MG63 (cell line): ENCODE measurements around the gene TMEM114. TPM values are rescaled to one million over a fixed set of nuclear protein-coding genes. Genes with fewer than 3 reads are reported as not detected.

Experiments used
- DNase-seq: peaks from one replicate; pipeline ENCODE4 v3.0.0-alpha.2; 2020
- H3K27me3 ChIP-seq: fragments of 250-450 bp; sonication (Bioruptor Pico); 2 replicates; pipeline ENCODE4 v1.5.1; 2020; ENCODE audit warnings: mild to moderate bottlenecking, moderate library complexity
- H3K36me3 ChIP-seq: fragments of 250-450 bp; sonication (Bioruptor Pico); 2 replicates; pipeline ENCODE4 v1.5.1; 2020; ENCODE audit warnings: mild to moderate bottlenecking, moderate library complexity
- H3K4me3 ChIP-seq: fragments of 250-450 bp; sonication (Bioruptor Pico); 2 replicates; pipeline ENCODE4 v1.5.1; 2020; ENCODE audit warnings: mild to moderate bottlenecking, moderate library complexity
- H3K9me3 ChIP-seq: fragments of 250-450 bp; sonication (Bioruptor Pico); 2 replicates; pipeline ENCODE4 v1.5.1; 2020; ENCODE audit warnings: mild to moderate bottlenecking, moderate library complexity
- total RNA-seq: library from RNA; depleted of rRNA; stranded (reverse); fragments of >200 nt; shearing (Covaris generic); gene quantifications from 2 replicates; pipeline ENCODE4 v1.2.3, GENCODE V29; 2014; ENCODE audit warnings: low replicate concordance

The TMEM114 gene
- total RNA-seq, 1 experiment from 2014 or later = not detected

- Histone ChIP-seq H3K9me3 (no peaks in the 10 kb centered on the region), H3K27me3 (peaks cover 20% of the 10 kb centered on the region), H3K36me3 (peaks cover 25% of the 10 kb centered on the region), H3K4me3 (no peak overlapping the region)
- no peak for DNase-seq
Observed at GRCh38 chr16:8620535-8620934, 30.2 kb upstream of the TMEM114 start.

DNA sequence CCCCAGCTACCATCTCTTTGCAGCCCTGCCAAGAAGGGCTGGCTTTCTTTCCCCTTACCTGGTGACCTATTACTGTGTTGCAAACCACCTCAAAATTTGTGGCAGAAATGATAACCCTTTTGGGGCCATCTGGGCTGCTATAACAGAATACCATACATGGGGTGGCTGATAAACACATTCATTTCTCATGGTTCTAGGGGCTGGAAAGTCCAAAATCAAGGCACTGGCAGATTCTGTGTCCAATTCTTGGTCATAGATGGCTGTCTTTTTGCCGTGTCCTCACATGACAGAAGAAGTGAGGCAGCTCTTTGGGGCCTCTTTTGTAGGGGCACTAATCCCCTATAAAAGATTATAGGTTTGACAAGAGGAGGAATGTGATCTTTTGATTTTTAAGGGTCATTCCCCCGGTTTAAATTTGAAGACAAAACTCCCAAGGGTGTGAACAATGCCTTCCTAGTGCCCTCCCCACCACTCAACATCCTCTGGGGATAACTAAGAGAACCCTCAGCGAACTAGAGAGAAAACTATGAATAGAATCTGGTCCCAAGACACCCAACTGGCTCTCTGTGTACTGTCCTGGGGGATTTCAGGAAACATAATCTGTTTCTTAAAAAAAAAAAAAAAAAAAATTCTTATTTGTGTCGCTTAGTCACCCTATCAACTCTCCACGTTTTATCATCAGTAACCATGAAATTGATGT lies 29.5 kb upstream of the TMEM114 start:
- H3K27me3 ChIP-seq = peaks cover 23% of the 10 kb centered on the region
- no peak overlapping the region for H3K4me3 ChIP-seq
- no peak for DNase-seq
- no peaks in the 10 kb centered on the region for H3K9me3 ChIP-seq
- peaks cover 18% of the 10 kb centered on the region for H3K36me3 ChIP-seq

DNA sequence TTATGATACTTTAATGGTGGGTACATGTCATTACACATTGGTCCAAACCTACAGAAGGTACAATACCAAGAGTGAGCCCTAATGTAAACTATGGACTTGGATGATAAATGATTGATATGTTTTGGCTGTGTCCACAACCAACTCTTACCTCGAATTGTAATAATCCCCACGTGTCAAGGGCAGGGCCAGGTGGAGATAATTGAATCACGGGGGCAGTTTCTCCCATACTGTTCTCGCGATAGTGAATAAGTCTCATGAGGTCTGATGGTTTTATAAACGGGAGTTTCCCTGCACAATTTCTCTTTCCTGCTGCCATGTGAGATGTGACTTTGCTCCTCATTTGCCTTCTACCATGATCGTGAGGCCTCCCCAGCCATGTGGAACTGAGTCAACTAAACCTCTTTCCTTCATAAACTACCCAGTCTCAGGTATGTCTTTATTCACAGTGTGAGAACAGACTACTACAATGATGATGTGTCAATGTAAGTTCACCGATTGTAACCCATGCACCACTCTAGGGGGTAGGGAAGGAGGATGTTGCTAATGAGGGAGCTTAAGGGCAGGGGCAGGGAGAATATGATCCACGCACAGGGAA lies 24.2 kb upstream of the TMEM114 start:
- no peak overlapping the region for H3K4me3 ChIP-seq
- DNase-seq = no peak
- H3K9me3 ChIP-seq = no peaks in the 10 kb centered on the region
- H3K27me3 ChIP-seq = peaks cover 22% of the 10 kb centered on the region
- no peaks in the 10 kb centered on the region for H3K36me3 ChIP-seq

- H3K4me3 ChIP-seq = no peak overlapping the region
- H3K27me3 ChIP-seq = peaks cover 13% of the 10 kb centered on the region
- no peak for DNase-seq
- H3K9me3 ChIP-seq = no peaks in the 10 kb centered on the region
- H3K36me3 ChIP-seq = no peaks in the 10 kb centered on the region
Observed at GRCh38 chr16:8611886-8612600, 21.7 kb upstream of the TMEM114 start.

DNA sequence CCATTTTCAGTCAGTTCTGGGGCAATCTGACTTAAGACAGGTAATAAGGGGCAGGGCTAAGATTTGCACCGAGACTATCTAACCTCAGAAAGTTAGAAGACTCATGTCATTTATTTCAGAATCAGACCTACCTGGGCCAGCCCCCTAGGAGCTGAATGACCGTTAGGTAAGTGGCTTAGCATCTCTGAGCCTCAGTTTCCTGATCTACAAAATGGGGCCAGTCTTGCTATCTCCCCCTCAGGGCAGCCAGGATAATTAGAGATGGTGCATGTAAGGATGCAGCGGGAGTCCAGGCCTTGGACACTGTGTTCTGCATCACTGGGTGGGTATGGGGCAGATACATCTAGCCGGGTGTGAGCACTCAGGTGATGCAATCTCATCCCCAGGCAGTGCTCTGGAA lies 20.8 kb upstream of the TMEM114 start:
- peaks cover 12% of the 10 kb centered on the region for H3K27me3 ChIP-seq
- no peak overlapping the region for H3K4me3 ChIP-seq
- no peak for DNase-seq
- H3K36me3 ChIP-seq = no peaks in the 10 kb centered on the region
- no peaks in the 10 kb centered on the region for H3K9me3 ChIP-seq

- no peak for DNase-seq
- H3K4me3 ChIP-seq = no peak overlapping the region
- no peaks in the 10 kb centered on the region for H3K9me3 ChIP-seq
- peaks cover 20% of the 10 kb centered on the region for H3K27me3 ChIP-seq
- no peaks in the 10 kb centered on the region for H3K36me3 ChIP-seq
Observed at GRCh38 chr16:8607214-8607613, 16.9 kb upstream of the TMEM114 start.

DNA sequence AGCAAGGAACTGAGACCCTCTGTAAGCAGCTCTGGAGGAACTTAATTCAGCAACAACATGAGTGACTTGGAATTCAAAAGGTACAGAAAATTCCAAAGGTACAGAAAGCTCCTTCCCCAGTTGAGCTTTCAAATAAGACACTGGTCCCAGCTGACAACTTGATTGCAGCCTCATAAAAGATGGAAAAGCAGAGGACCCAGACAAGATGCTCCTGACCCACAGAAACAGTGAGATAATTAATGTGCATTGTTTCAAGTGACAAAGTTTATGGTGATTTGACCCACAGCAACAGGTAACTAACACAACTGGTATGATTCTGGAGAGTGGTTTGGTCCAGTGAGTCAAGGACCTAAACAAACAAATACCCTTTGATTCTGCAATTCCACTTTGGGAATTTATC lies 15.2 kb upstream of the TMEM114 start:
- peaks cover 20% of the 10 kb centered on the region for H3K27me3 ChIP-seq
- no peaks in the 10 kb centered on the region for H3K36me3 ChIP-seq
- no peaks in the 10 kb centered on the region for H3K9me3 ChIP-seq
- no peak overlapping the region for H3K4me3 ChIP-seq
- DNase-seq = no peak

DNA sequence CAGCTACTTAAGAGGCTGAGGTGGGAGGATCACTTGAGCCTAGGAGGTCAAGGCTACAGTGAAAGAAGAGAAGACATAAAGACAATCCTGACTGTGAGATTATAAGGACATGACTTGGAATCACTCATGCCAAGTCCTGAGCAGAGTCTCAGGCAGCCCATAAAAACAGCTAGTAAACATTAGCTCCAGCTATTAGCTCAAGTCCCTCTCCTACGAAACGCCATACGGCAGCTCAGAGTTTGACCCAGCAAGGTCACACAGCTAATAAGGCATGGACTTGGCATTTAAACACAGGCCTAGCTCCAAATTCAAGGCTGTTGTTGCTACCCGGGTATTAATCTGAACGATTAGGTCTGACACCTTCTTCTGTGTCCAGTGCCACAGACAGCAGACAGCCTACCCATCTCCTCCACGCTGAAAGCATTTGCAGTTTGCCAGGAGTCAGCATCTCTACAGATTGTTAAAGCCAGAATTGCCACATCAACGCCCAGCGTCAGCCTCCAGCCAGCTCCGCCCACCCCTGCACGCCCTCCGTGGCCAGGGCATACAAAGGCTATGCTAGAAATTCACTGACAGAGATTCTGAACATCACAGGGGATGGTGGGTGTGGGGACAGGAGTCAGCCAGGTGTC lies 9.9 kb upstream of the TMEM114 start:
- Histone ChIP-seq H3K27me3 (peaks cover 12% of the 10 kb centered on the region), H3K36me3 (no peaks in the 10 kb centered on the region), H3K9me3 (no peaks in the 10 kb centered on the region), H3K4me3 (no peak overlapping the region)
- no peak for DNase-seq

DNA sequence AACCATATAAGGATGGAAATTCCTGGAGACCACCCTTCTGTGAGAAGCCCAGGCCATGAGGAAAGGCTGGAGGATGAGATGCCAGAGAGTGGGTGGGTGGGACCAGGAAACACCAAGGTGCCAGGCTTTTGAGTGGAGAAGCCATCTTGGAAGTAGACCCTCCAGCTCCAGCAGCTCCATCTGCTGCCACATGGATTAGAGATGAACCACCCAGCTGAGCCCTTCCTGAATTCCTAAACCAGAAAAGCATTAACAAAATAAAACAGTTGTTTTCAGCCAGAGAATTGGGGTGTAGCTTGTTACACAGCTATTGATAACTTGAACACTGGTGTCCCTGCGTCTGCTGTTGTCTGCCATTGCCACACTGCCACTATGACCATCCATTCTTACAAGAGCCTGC lies 6.3 kb upstream of the TMEM114 start:
- Histone ChIP-seq H3K36me3 (no peaks in the 10 kb centered on the region), H3K9me3 (no peaks in the 10 kb centered on the region), H3K27me3 (peaks cover 4% of the 10 kb centered on the region; the same call in 1 of the 2 replicates), H3K4me3 (no peak overlapping the region)
- DNase-seq = no peak

- no peaks in the 10 kb centered on the region for H3K36me3 ChIP-seq
- DNase-seq = no peak
- H3K27me3 ChIP-seq = peaks cover 6% of the 10 kb centered on the region; the same call in 1 of the 2 replicates
- no peaks in the 10 kb centered on the region for H3K9me3 ChIP-seq
- no peak overlapping the region for H3K4me3 ChIP-seq
Observed at GRCh38 chr16:8595783-8596182, 5.5 kb upstream of the TMEM114 start.

DNA sequence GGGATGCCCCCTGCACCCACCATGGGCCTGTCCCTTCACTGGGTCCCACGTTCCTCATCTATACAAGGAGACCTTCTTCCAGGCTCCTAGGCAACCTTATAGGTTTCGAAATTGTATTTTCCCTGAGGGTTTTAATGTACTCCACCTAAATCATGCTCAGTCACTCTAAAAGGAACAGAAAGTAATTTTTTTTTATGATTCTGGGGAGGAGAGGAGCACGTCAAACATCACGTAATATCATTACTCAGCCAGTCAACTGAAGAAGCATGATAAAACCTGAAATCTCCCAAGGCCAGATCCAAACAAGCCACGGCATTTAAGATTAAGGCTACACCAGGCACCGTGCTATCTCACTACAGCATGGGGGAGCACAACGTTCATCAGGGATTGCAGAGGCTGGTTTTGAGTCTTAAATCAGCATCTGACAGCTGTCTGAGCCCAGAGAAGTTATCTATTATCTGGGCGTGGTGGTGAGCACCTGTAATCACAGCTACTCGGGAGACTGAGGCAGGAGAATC lies 3.9 kb upstream of the TMEM114 start:
- Histone ChIP-seq H3K36me3 (no peaks in the 10 kb centered on the region), H3K9me3 (no peaks in the 10 kb centered on the region), H3K4me3 (no peak overlapping the region), H3K27me3 (peaks cover 21% of the 10 kb centered on the region)
- DNase-seq = no peak

DNA sequence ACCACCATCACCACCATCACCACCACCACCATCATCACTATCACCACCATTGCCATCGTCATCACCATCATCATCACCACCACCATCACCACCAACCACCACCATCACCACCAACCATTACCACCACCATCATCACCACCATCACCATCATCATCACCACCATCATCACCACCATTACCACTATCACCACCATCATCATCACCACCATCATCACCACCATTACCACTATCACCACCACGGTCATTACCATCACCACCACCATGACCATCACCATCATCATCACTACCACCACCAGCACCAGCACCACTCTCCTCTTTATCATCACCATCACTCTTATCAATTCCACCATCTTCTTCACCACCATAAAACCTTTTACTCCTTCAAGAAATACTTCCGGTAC lies 1.1 kb upstream of the TMEM114 start:
- Histone ChIP-seq H3K4me3 (no peak overlapping the region), H3K9me3 (no peaks in the 10 kb centered on the region)

GRCh38 chr16:8590811-8591210 lies 500 bp upstream of the TMEM114 start:
- Histone ChIP-seq H3K36me3 (no peaks in the 10 kb centered on the region), H3K4me3 (no peak overlapping the region), H3K9me3 (no peaks in the 10 kb centered on the region), H3K27me3 (peaks cover 33% of the 10 kb centered on the region)
- no peak for DNase-seq

More for the DNA sequence above, 1.1 kb upstream of the TMEM114 start:
- H3K36me3 ChIP-seq = no peaks in the 10 kb centered on the region
- H3K27me3 ChIP-seq = peaks cover 33% of the 10 kb centered on the region
- DNase-seq = no peak

GRCh38 chr16:8589057-8589899 lies 1.0 kb downstream of the TMEM114 start:
- no peak for DNase-seq
- H3K27me3 ChIP-seq = peaks cover 33% of the 10 kb centered on the region
- H3K36me3 ChIP-seq = no peaks in the 10 kb centered on the region
- H3K9me3 ChIP-seq = no peaks in the 10 kb centered on the region
- H3K4me3 ChIP-seq = no peak overlapping the region

DNA sequence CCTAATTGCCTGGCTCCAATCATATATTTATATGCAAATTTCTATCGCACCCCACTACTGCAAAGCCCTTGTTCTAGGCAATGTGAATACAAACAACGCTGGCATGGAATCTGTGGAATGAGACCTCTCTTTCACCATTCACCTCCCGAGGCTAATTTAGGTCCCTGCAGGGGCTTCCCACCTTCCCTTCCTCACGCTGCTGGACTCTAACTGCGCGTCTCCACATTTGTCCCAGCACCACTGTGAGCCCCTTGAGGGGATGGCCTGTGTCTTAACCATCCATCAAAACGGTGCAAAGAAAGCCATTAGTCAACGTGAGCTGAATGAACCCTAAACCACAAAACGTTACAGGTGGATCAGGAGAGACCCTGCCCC lies 1.6 kb downstream of the TMEM114 start:
- H3K36me3 ChIP-seq = no peaks in the 10 kb centered on the region
- no peak for DNase-seq
- H3K27me3 ChIP-seq = peaks cover 33% of the 10 kb centered on the region
- no peak overlapping the region for H3K4me3 ChIP-seq
- no peaks in the 10 kb centered on the region for H3K9me3 ChIP-seq

- Histone ChIP-seq H3K4me3 (no peak overlapping the region), H3K9me3 (no peaks in the 10 kb centered on the region), H3K36me3 (no peaks in the 10 kb centered on the region), H3K27me3 (peaks cover 31% of the 10 kb centered on the region)
- no peak for DNase-seq
Observed at GRCh38 chr16:8587065-8587464, 3.2 kb downstream of the TMEM114 start.
